Stimulated activated CD8-positive, alpha-beta memory T cell treated with anti-CD3 and anti-CD28 coated beads, Interleukin-12 subunit alpha, Interleukin-12 subunit beta, amount 100 ng/mL, for 1 hour (primary cell): Measurements from ENCODE around the gene TM4SF1.
"Not testable (repeated sequence)": the region's sequence is repeated elsewhere in the genome, so short reads cannot be mapped to it uniquely, and the experiment has no call there.

Source experiments
- DNase-seq: peaks from one replicate; pipeline ENCODE4 v3.0.0-alpha.2; 2020; ENCODE audit warnings: low read depth

The TM4SF1 gene

GRCh38 chr3:149395107-149396089, 17.9 kb upstream of the TM4SF1 start:
- DNase-seq: no peak

GRCh38 chr3:149393345-149394160, 16.1 kb upstream of the TM4SF1 start:
- no peak for DNase-seq

- DNase-seq: no peak
These were observed 14.5 kb upstream of the TM4SF1 start for GRCh38 chr3:149391960-149392359.

GRCh38 chr3:149390772-149391212, 13.3 kb upstream of the TM4SF1 start:
- no peak for DNase-seq

- no peak for DNase-seq
These were observed 12.8 kb upstream of the TM4SF1 start for GRCh38 chr3:149390294-149390693.

- no peak for DNase-seq
These were observed 11.3 kb upstream of the TM4SF1 start for GRCh38 chr3:149388531-149389417.

- DNase-seq: no peak
These were observed 10.6 kb upstream of the TM4SF1 start for GRCh38 chr3:149388001-149388440.

GRCh38 chr3:149386299-149386606, 8.8 kb upstream of the TM4SF1 start:
- DNase-seq: no peak

GRCh38 chr3:149385617-149386298, 8.3 kb upstream of the TM4SF1 start:
- DNase-seq: no peak

GRCh38 chr3:149384911-149385321, 7.5 kb upstream of the TM4SF1 start:
- no peak for DNase-seq

GRCh38 chr3:149384167-149384566, 6.7 kb upstream of the TM4SF1 start:
- DNase-seq: no peak

GRCh38 chr3:149383703-149384102, 6.3 kb upstream of the TM4SF1 start:
- DNase-seq: no peak

GRCh38 chr3:149382518-149382917, 5.1 kb upstream of the TM4SF1 start:
- no peak for DNase-seq

GRCh38 chr3:149382101-149382467, 4.6 kb upstream of the TM4SF1 start:
- no peak for DNase-seq

- DNase-seq: no peak
These were observed 4.0 kb upstream of the TM4SF1 start for GRCh38 chr3:149381173-149382100.

GRCh38 chr3:149380220-149380619, 2.8 kb upstream of the TM4SF1 start:
- DNase-seq: not testable (repeated sequence)

GRCh38 chr3:149378478-149379309, 1.2 kb upstream of the TM4SF1 start:
- DNase-seq: no peak

- DNase-seq: no peak
These were observed 586 bp downstream of the TM4SF1 start for GRCh38 chr3:149376718-149377407.
